Activated naive CD8-positive, alpha-beta T cell (primary cell): ENCODE data around the gene SMARCE1.
"Not testable (repeated sequence)": the region's sequence is repeated elsewhere in the genome, so short reads cannot be mapped to it uniquely, and the experiment has no call there.

ENCODE experiments used
- H3K27ac Mint-ChIP-seq: one replicate; pipeline ENCODE4 v1.8.0; 2021; ENCODE audit warnings: mixed read lengths
- H3K27me3 Mint-ChIP-seq: one replicate; pipeline ENCODE4 v1.8.0; 2021; ENCODE audit warnings: mixed read lengths
- H3K36me3 Mint-ChIP-seq: one replicate; pipeline ENCODE4 v1.8.0; 2021; ENCODE audit warnings: mixed read lengths
- H3K4me1 Mint-ChIP-seq: one replicate; pipeline ENCODE4 v1.8.0; 2021; ENCODE audit warnings: low read depth, mixed read lengths
- H3K4me3 Mint-ChIP-seq: one replicate; pipeline ENCODE4 v1.8.0; 2021; ENCODE audit warnings: mild to moderate bottlenecking, mixed read lengths
- H3K9me3 Mint-ChIP-seq: one replicate; pipeline ENCODE4 v1.8.0; 2021; ENCODE audit warnings: low read depth, mixed read lengths

Gene SMARCE1

DNA sequence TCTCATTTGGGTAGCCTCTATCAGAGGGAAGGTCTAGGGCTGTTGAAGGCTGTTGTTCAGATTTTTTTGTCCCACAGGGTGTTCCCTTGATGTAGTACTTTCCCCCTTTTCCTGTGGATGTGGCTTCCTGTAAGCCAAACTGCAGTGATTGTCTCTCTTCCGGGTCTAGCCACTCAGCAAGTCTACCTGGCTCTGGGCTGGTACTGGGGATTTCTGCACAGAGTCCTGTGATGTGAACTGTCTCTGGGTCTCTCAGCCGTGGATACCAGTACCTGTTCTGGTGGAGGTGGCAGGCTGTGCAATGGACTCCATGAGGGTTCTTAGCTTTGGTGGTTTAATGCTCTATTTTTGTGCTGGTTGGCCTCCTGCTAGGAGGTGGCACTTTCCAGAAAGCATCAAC, 59.1 kb downstream of the SMARCE1 start:
- Mint-ChIP-seq H3K36me3 (peaks cover 22% of the 10 kb centered on the region), H3K27me3 (no peaks in the 10 kb centered on the region), H3K27ac (peak overlapping the region; percentile 87), H3K4me1 (peaks cover 82% of the 10 kb centered on the region), H3K9me3 (peaks cover 21% of the 10 kb centered on the region), H3K4me3 (peak overlapping the region; percentile 61)

DNA sequence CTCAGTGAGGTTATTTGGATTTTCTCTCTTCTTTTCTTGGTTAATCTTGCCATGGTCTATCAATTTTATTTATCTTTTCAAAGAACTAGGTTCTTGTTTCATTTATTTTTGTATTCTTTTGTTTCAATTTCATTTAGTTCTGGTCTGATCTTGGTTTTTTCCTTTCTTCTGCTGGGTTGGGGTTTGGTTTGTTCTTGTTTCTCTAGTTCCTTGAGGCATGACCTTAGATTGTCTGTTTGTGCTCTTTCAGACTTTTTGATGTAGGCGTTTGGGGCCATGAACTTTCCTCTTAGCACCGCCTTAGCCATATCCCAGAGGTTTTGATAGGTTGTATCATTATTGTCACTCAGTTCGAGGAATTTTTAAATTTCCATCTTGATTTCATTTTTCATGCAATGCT, 61.4 kb downstream of the SMARCE1 start:
- peaks cover 95% of the 10 kb centered on the region for H3K4me1 Mint-ChIP-seq
- not testable (repeated sequence) for H3K27me3 Mint-ChIP-seq
- peak overlapping the region; percentile 87 for H3K27ac Mint-ChIP-seq
- H3K4me3 Mint-ChIP-seq = peak overlapping the region; percentile 61
- H3K9me3 Mint-ChIP-seq = peaks cover 25% of the 10 kb centered on the region
- peaks cover 29% of the 10 kb centered on the region for H3K36me3 Mint-ChIP-seq

DNA sequence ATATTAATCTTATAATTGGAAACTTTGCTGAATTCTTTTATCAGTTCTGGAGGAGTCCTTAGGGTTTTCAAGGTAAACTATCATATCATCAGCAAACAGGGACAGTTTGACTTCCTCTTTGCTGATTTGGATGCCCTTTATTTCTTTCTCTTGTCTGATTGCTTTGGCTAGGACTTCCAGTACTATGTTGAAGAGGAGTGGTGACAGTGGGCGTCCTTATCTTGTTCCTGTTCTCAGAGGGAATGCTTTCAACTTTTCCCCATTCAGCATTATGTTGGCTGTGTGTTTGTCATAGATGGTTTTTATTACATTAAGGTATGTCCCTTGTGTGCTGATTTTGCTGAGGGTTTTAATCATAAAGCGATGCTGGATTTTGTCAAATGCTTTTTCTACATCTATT, 62.7 kb downstream of the SMARCE1 start:
- Mint-ChIP-seq H3K36me3 (peaks cover 27% of the 10 kb centered on the region), H3K4me3 (peak overlapping the region; percentile 56), H3K9me3 (peaks cover 22% of the 10 kb centered on the region), H3K4me1 (peaks cover 94% of the 10 kb centered on the region), H3K27ac (peak overlapping the region; percentile 87)
- not testable (repeated sequence) for H3K27me3 Mint-ChIP-seq

DNA sequence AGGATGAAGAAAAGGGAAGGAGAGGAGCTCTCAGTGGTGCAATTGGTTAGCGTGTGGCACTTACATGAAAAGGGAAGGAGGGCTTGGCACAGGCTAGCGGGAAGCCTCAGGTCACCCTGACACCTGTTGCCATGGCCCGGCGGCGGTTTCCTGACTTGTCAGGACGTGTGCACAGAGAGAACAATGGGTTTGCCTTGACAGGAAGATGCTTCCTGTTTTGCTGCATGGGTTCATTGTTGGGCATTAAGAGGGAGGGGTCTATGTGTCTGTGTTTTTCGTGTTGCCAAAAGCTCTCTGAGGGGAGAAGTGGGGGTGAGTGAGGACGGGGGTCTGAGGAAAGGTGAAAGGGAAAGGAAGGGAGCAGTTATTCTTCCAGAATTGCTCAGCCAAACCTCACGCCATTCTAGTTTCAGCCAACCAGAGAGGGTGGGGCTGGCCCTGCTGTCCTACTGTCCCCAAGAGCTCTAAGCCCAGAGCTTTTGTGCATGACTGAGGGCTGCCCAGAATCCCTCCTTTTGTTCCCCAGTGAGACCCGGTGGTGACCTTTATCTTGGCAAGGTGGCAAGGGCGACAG, 65.2 kb downstream of the SMARCE1 start:
- Mint-ChIP-seq H3K9me3 (peaks cover 20% of the 10 kb centered on the region), H3K27ac (peak overlapping the region; percentile 87)

DNA sequence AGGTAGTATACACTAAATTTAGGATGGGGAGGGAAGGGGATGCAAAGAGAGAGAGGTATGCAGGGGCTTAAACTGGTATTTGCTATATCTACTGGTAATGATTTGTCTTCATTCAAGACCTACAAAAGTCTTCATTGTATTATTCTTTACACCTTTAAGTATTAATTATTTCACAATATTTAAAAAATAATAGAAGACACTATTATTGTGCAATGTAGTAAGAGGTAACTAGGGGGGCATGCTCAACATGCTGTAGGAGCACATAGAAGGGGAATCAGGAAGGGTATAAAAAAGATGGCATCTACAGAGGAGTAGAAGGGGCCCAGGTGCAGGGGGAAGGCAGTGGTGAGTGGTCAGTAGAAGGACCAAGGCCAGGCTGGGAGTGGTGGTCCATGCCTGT, 67.5 kb downstream of the SMARCE1 start:
- peaks cover 26% of the 10 kb centered on the region for H3K36me3 Mint-ChIP-seq
- H3K9me3 Mint-ChIP-seq = peaks cover 21% of the 10 kb centered on the region
- H3K27me3 Mint-ChIP-seq = no peaks in the 10 kb centered on the region
- peak overlapping the region; percentile 78 for H3K27ac Mint-ChIP-seq
- peaks cover 91% of the 10 kb centered on the region for H3K4me1 Mint-ChIP-seq
- H3K4me3 Mint-ChIP-seq = peak overlapping the region; percentile 42

More for the DNA sequence above, 65.2 kb downstream of the SMARCE1 start:
- peaks cover 95% of the 10 kb centered on the region for H3K4me1 Mint-ChIP-seq
- peak overlapping the region; percentile 78 for H3K4me3 Mint-ChIP-seq
- H3K27me3 Mint-ChIP-seq = no peaks in the 10 kb centered on the region
- peaks cover 20% of the 10 kb centered on the region for H3K36me3 Mint-ChIP-seq

DNA sequence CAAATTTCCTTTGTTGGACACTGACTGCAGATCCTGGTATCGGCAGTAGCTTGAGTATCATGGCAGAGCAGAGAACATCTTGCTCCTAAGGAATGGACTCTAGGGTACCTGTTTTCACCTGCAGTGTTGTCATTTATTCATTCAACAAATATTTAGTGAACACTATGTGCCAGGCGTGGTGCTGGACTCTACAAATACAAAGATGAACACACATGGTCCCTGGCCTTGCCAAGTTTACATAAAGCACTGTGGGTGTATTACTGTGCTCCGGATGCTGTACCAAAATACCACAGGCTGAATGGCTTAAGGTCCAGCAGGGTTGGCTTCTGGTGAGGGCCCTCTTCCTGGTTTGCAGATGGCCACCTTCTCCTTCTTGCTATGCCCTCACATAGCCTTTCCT, 68.1 kb downstream of the SMARCE1 start:
- Mint-ChIP-seq H3K4me3 (no peak overlapping the region), H3K27me3 (no peaks in the 10 kb centered on the region), H3K4me1 (peaks cover 88% of the 10 kb centered on the region), H3K27ac (peak overlapping the region; percentile 73), H3K36me3 (peaks cover 26% of the 10 kb centered on the region), H3K9me3 (peaks cover 20% of the 10 kb centered on the region)

DNA sequence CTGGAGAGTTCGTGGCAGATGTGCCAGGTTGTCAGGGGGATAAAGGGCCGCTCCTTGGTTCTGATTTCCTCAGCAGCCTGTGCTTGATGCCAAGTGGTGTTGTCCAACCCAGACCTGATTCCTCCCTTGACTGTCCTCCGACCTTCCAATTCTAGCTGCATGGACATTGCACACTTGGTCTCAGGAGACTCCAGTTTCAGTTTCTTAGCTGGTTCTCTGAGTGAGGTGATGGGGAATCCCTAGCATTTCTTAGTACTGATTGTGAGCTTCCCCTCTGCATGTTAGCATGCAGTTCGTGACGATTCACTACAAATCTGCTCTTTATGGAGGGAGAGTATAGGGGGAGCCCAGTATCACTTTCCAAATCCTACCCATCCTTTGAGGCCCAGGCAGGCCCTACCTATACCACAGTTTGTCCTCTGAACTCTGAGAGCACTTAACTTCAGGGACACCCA, 70.0 kb downstream of the SMARCE1 start:
- H3K27ac Mint-ChIP-seq = peak overlapping the region; percentile 85
- H3K4me3 Mint-ChIP-seq = peak overlapping the region; percentile 66
- peaks cover 21% of the 10 kb centered on the region for H3K36me3 Mint-ChIP-seq
- H3K27me3 Mint-ChIP-seq = no peaks in the 10 kb centered on the region
- peaks cover 79% of the 10 kb centered on the region for H3K4me1 Mint-ChIP-seq
- H3K9me3 Mint-ChIP-seq = peaks cover 22% of the 10 kb centered on the region

DNA sequence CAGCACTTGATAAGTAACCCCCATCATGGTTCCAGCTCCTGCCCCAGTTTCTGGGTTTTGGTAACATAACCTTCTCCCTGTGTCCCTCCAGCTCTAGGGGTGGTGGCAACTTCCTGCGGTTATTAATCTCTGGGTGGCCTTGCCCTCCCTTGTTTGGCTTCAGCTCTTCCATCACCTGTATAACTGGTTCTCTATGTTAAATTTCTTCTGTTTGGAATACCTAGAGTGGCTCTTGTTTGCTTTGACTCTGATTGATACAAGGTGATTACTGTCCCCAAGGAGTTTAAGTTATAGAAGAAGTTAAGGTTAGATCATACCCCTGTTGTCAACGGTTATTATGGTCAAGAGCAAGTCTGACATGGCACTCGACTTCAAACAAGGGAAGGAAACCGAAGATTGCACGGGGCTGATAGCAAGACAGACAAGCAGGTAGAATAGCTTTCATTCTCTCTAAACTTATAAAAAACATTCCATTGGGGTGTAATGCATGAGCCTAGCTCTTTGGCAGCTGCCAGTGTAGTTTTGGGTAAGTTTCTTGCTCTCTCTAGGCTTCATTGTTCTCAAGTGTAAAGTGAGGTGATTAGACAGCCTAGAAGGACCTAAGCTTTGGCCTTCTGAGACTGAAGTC, 71.4 kb downstream of the SMARCE1 start:
- peaks cover 35% of the 10 kb centered on the region for H3K9me3 Mint-ChIP-seq
- H3K4me1 Mint-ChIP-seq = peaks cover 78% of the 10 kb centered on the region
- peak overlapping the region; percentile 85 for H3K27ac Mint-ChIP-seq
- H3K4me3 Mint-ChIP-seq = peak overlapping the region; percentile 62
- peaks cover 29% of the 10 kb centered on the region for H3K36me3 Mint-ChIP-seq
- no peaks in the 10 kb centered on the region for H3K27me3 Mint-ChIP-seq
